Measurements from ENCODE around the gene HIVEP3. TPM values are rescaled to one million over a fixed set of nuclear protein-coding genes. Genes with fewer than 3 reads are reported as not detected.

Gene HIVEP3
- total RNA-seq, 1 donor from 2014 or later = 3.6 TPM

DNA sequence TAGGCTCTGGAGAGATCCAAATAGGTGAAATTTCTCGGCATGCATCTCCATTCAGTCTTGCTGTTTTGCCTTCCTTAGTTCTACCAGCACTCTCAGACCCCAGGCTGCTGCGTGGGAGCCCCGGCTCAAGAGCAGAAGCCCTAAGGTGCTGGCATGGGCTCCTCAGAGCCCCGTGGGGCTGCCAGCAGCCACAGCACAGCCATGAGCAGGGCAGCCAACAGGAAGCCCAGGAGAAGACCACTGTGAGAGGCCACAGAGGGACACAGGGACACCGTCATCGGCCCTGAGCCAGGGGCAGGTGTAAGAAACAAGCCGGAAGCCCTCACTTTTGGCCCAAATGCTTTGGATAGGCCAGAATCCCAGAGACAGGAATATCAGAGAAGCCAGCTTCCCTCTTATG, 66.6 kb downstream of the HIVEP3 start:
- Mint-ChIP-seq H3K9me3 (ENCODE audit: low read depth) (no peaks in the 10 kb centered on the region), H3K27ac (ENCODE audit: unreplicated experiment) (no peak overlapping the region), H3K4me3 (ENCODE audit: unreplicated experiment) (no peak overlapping the region), H3K27me3 (ENCODE audit: low read depth) (no peaks in the 10 kb centered on the region), H3K4me1 (ENCODE audit: low read depth) (peaks cover 24% of the 10 kb centered on the region), H3K36me3 (ENCODE audit: low read depth) (peaks cover 1% of the 10 kb centered on the region)
- no peak for DNase-seq (ENCODE audit: low spot score)
- TF ChIP-seq, protein P1, sequence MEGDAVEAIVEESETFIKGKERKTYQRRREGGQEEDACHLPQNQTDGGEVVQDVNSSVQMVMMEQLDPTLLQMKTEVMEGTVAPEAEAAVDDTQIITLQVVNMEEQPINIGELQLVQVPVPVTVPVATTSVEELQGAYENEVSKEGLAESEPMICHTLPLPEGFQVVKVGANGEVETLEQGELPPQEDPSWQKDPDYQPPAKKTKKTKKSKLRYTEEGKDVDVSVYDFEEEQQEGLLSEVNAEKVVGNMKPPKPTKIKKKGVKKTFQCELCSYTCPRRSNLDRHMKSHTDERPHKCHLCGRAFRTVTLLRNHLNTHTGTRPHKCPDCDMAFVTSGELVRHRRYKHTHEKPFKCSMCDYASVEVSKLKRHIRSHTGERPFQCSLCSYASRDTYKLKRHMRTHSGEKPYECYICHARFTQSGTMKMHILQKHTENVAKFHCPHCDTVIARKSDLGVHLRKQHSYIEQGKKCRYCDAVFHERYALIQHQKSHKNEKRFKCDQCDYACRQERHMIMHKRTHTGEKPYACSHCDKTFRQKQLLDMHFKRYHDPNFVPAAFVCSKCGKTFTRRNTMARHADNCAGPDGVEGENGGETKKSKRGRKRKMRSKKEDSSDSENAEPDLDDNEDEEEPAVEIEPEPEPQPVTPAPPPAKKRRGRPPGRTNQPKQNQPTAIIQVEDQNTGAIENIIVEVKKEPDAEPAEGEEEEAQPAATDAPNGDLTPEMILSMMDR (IDR thresholded peaks at IDR 0.05) = no peak

DNA sequence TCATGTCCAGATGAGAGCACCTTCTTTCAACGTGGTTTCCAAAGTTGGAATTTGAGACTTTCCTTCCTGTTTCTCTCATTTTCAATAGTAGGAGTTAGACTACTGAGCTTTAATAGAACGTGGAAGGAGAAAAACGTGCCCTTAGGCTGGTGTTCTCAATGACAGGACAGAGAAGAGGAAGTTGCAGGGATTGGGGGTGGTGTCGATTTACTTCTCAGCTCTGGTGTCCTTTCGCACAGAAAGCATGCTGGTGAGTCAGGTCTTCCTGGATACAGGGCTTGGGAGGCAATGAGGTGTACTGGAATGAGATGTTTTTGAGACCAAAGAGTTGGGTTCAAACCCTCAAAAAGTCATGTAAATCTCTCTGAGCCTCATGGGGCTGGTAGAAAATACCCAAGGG, 67.1 kb downstream of the HIVEP3 start:
- Mint-ChIP-seq H3K36me3 (ENCODE audit: low read depth) (peaks cover 1% of the 10 kb centered on the region), H3K9me3 (ENCODE audit: low read depth) (no peaks in the 10 kb centered on the region), H3K27ac (ENCODE audit: unreplicated experiment) (no peak overlapping the region), H3K4me3 (ENCODE audit: unreplicated experiment) (no peak overlapping the region), H3K27me3 (ENCODE audit: low read depth) (no peaks in the 10 kb centered on the region), H3K4me1 (ENCODE audit: low read depth) (peaks cover 23% of the 10 kb centered on the region)
- no peak for DNase-seq (ENCODE audit: low spot score)
- TF ChIP-seq, protein P1 (IDR thresholded peaks at IDR 0.05) = no peak

DNA sequence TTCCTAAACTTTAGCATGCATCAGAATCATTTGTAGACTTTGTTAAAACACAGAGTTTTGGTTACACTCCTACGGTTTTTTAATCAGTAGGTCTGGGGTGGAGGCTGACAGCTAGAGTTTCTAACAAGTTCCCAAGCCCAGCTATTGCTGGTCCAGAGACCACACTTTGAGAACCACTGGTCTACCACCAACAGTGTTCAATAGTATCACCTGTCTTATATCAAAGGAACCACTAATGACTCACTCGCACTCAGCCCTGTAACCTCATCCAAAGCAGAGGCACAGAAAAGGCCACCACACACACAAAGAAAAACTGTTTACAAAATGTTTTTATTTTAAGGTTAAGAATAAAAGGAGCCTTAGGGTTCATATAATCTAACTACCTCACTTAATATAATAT, 68.7 kb downstream of the HIVEP3 start:
- no peaks in the 10 kb centered on the region for H3K9me3 Mint-ChIP-seq (ENCODE audit: low read depth)
- no peak for DNase-seq (ENCODE audit: low spot score)
- no peak overlapping the region for H3K4me3 Mint-ChIP-seq (ENCODE audit: unreplicated experiment)
- TF ChIP-seq, protein P1 (IDR thresholded peaks at IDR 0.05) = no peak
- no peak overlapping the region for H3K27ac Mint-ChIP-seq (ENCODE audit: unreplicated experiment)
- H3K4me1 Mint-ChIP-seq (ENCODE audit: low read depth) = peaks cover 21% of the 10 kb centered on the region
- no peaks in the 10 kb centered on the region for H3K27me3 Mint-ChIP-seq (ENCODE audit: low read depth)
- peaks cover 1% of the 10 kb centered on the region for H3K36me3 Mint-ChIP-seq (ENCODE audit: low read depth)

DNA sequence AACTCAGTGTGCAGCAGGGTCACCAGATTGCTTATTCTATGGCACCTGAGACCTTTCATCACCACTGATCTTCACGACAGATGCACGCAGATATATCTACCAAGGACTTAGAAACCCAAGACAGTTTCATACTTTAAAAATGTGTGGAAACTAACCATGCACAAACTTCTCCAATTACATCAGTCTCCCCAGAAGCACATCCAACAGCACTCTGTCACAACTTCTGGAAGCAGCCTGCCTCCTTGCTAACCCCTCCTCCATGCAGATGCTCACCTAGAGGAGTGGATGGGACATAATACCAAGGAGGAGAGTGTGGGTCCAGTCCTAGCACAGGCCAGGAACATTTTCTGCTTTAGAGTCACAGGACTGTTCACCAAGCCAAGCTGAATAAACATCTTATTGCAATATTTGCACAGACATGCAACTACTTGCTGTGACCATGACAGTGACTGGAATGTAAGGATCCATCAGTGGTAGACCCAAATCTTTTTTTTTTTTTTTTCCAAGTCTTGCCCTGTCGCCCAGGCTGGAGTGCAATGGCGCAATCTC, 69.4 kb downstream of the HIVEP3 start:
- TF ChIP-seq, protein P1 (IDR thresholded peaks at IDR 0.05) = no peak
- no peak for DNase-seq (ENCODE audit: low spot score)
- Mint-ChIP-seq H3K27ac (ENCODE audit: unreplicated experiment) (no peak overlapping the region), H3K27me3 (ENCODE audit: low read depth) (no peaks in the 10 kb centered on the region), H3K9me3 (ENCODE audit: low read depth) (no peaks in the 10 kb centered on the region), H3K4me1 (ENCODE audit: low read depth) (peaks cover 23% of the 10 kb centered on the region), H3K36me3 (ENCODE audit: low read depth) (peaks cover 1% of the 10 kb centered on the region), H3K4me3 (ENCODE audit: unreplicated experiment) (no peak overlapping the region)

DNA sequence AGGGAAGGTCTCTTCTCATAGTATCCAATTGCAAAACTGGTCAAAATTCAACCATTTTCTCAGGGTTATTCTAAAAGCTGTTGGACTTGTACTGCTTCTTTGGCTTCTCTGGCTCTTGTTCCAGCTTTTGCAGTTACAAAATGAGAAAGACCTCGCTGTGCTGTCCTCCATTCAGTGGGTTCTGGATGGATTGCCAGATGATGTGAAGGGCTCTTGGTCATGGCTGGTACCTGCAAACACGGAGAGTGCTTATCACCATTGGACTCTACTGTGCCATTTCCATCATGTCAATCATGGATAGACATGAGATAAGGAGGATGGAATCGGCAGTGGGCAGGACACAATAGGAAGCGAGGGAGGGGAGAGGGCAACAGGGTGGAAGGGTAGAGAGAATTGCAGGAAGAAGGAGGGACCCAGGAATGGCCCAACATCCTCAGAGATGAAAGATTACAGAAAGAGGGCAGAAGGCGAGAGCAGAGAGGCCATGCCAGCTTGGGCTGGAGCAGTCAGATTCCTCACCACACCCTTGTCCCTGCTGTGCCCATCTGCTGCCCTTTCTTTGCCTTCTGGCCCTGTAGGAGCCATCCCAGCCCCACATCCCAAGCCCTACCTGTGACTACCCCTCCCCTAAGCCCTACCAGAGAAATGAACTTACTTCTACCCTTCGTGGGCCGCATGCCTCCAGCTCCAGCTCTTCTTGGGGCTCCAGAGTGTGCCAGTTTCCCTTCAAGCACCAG, 70.3 kb downstream of the HIVEP3 start:
- Mint-ChIP-seq H3K27me3 (ENCODE audit: low read depth) (no peaks in the 10 kb centered on the region), H3K27ac (ENCODE audit: unreplicated experiment) (no peak overlapping the region), H3K9me3 (ENCODE audit: low read depth) (no peaks in the 10 kb centered on the region), H3K4me3 (ENCODE audit: unreplicated experiment) (no peak overlapping the region), H3K36me3 (ENCODE audit: low read depth) (peaks cover 1% of the 10 kb centered on the region), H3K4me1 (ENCODE audit: low read depth) (peaks cover 32% of the 10 kb centered on the region)
- TF ChIP-seq, protein P1 (IDR thresholded peaks at IDR 0.05) = no peak
- DNase-seq (ENCODE audit: low spot score) = no peak

Data from chondrocyte (in vitro differentiated cells).